CD4-positive, CD25-positive, alpha-beta regulatory T cell (primary cell): ENCODE results near the gene GFRAL. TPM values are rescaled to one million over a fixed set of nuclear protein-coding genes. Genes with fewer than 3 reads are reported as not detected.

Experiments
- ATAC-seq, 2 donors: fragments of 150-1000 bp; cut with Tn5 transposase; one replicate each; pipeline ENCODE4 v1.10.0; 2021; ENCODE audit warnings: low read depth in 2 of 2, moderate number of reproducible peaks in 2 of 2, moderate library complexity in 1 of 2
- DNase-seq, 3 donors: peaks; one replicate each; pipeline versions ENCODE4 v3.0.0 to v3.0.0-alpha.2; 2012 to 2022; ENCODE audit warnings: mixed read lengths in 1 of 3
- H3K27ac ChIP-seq: one replicate; pipeline ENCODE4 v1.7.0; 2013; ENCODE audit warnings: mild to moderate bottlenecking, low read length; ENCODE audit not compliant: insufficient read depth, poor library complexity, severe bottlenecking
- H3K27me3 ChIP-seq: one replicate; pipeline ENCODE4 v1.7.0; 2013; ENCODE audit warnings: low read length; ENCODE audit not compliant: control insufficient read depth, insufficient read depth
- H3K36me3 ChIP-seq: one replicate; pipeline ENCODE4 v1.7.0; 2013; ENCODE audit warnings: mild to moderate bottlenecking, low read length, moderate library complexity; ENCODE audit not compliant: control insufficient read depth, insufficient read depth
- H3K4me1 ChIP-seq: 2 replicates; pipeline ENCODE4 v1.7.0; 2013; ENCODE audit warnings: mild to moderate bottlenecking, low read length; ENCODE audit not compliant: insufficient read depth, control insufficient read depth, poor library complexity, severe bottlenecking
- H3K4me3 ChIP-seq: one replicate; pipeline ENCODE4 v1.7.0; 2013; ENCODE audit warnings: low read depth, mild to moderate bottlenecking, low read length, moderate library complexity
- H3K9me3 ChIP-seq, 2 experiments: 1 replicate in 1 of 2; 2 replicates in 1 of 2; pipeline ENCODE4 v1.7.0; 2013; ENCODE audit warnings: low read length in 2 of 2, mild to moderate bottlenecking in 1 of 2, moderate library complexity in 1 of 2; ENCODE audit not compliant: control insufficient read depth in 2 of 2
- H3K27ac Mint-ChIP-seq, 3 donors: one replicate each; pipeline ENCODE4 v1.8.0; 2020 to 2022; ENCODE audit warnings: mild to moderate bottlenecking in 3 of 3, mixed read lengths in 3 of 3, moderate library complexity in 2 of 3
- H3K27me3 Mint-ChIP-seq: one replicate; pipeline ENCODE4 v1.8.0; 2022; ENCODE audit warnings: mild to moderate bottlenecking, mixed read lengths
- H3K36me3 Mint-ChIP-seq: one replicate; pipeline ENCODE4 v1.8.0; 2020; ENCODE audit warnings: mixed read lengths
- H3K4me1 Mint-ChIP-seq, 4 donors: one replicate each; pipeline ENCODE4 v1.8.0; 2020 to 2022; ENCODE audit warnings: mixed read lengths in 4 of 4, mild to moderate bottlenecking in 1 of 4
- H3K4me3 Mint-ChIP-seq, 4 donors: one replicate each; pipeline ENCODE4 v1.8.0; 2020 to 2022; ENCODE audit warnings: mild to moderate bottlenecking in 4 of 4, mixed read lengths in 4 of 4, moderate library complexity in 3 of 4
- H3K9me3 Mint-ChIP-seq, 7 donors: one replicate each; pipeline ENCODE4 v1.8.0; 2020 to 2022; ENCODE audit warnings: mixed read lengths in 7 of 7, mild to moderate bottlenecking in 3 of 7, moderate library complexity in 2 of 7
- polyA plus RNA-seq, 4 donors: library from polyadenylated mRNA; unstranded; fragments of 300-500 nt; fragmentation: Illumina TruSeq; gene quantifications; one replicate each; pipeline ENCODE4 v1.2.3, GENCODE V29; 2021
- total RNA-seq: library from RNA; stranded (reverse); gene quantifications from one replicate; pipeline ENCODE4 v1.2.3, GENCODE V29; 2022

Gene GFRAL
- total and polyA plus RNA-seq, 5 donors from 2014 or later, result not detected

- DNase-seq (no peak), ATAC-seq (no peak)
- Mint-ChIP-seq H3K36me3 (no peaks in the 10 kb centered on the region), H3K9me3 (peaks cover 0 to 15% (median 6%) of the 10 kb centered on the region in 7 donors), H3K4me3 (no peak overlapping the region), H3K4me1 (no peaks in the 10 kb centered on the region), H3K27ac (no peak overlapping the region), H3K27me3 (no peaks in the 10 kb centered on the region)
- Histone ChIP-seq H3K4me3 (no peak overlapping the region), H3K9me3 (no peaks in the 10 kb centered on the region), H3K36me3 (no peaks in the 10 kb centered on the region), H3K27me3 (no peaks in the 10 kb centered on the region), H3K27ac (no peak overlapping the region), H3K4me1 (no peaks in the 10 kb centered on the region)
Observed at GRCh38 chr6:55433446-55434130, 106.3 kb downstream of the GFRAL start.

GRCh38 chr6:55437141-55437540 lies 109.9 kb downstream of the GFRAL start:
- Histone ChIP-seq H3K9me3 (no peaks in the 10 kb centered on the region), H3K36me3 (no peaks in the 10 kb centered on the region), H3K27me3 (no peaks in the 10 kb centered on the region), H3K4me1 (no peaks in the 10 kb centered on the region), H3K27ac (no peak overlapping the region), H3K4me3 (no peak overlapping the region)
- ATAC-seq, result no peak
- H3K27me3 Mint-ChIP-seq, result no peaks in the 10 kb centered on the region
- no peaks in the 10 kb centered on the region for H3K36me3 Mint-ChIP-seq
- H3K9me3 Mint-ChIP-seq, result peaks cover 0 to 15% (median 6%) of the 10 kb centered on the region in 7 donors
- DNase-seq, result no peak
- H3K4me1 Mint-ChIP-seq, result no peaks in the 10 kb centered on the region
- no peak overlapping the region for H3K27ac Mint-ChIP-seq
- no peak overlapping the region for H3K4me3 Mint-ChIP-seq

DNA sequence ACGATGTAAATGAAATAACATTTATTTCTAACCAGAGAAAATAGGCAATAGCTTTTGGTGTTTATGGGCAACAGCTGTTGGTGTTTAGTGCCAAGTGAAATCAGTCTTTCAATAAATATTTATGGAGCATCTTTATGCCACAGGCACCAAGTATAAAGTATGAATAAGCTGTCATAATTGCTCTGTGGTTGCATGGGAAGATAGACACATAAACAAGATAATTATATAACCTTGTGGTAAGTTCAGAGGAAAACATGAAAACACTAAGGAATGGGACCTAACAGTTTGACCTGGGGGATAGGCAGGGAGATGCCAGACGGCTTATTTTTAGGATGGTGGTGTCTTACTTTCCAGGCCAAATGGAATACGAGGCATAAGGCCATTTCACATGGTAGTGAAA lies 110.9 kb downstream of the GFRAL start:
- H3K9me3 ChIP-seq, result no peaks in the 10 kb centered on the region
- H3K4me3 ChIP-seq, result no peak overlapping the region
- H3K4me1 ChIP-seq, result no peaks in the 10 kb centered on the region
- no peak overlapping the region for H3K27ac ChIP-seq
- H3K27me3 ChIP-seq, result no peaks in the 10 kb centered on the region
- H3K4me3 Mint-ChIP-seq, result no peak overlapping the region
- H3K27ac Mint-ChIP-seq, result no peak overlapping the region
- H3K36me3 ChIP-seq, result no peaks in the 10 kb centered on the region
- H3K27me3 Mint-ChIP-seq, result no peaks in the 10 kb centered on the region
- ATAC-seq (no peak), DNase-seq (no peak)
- H3K9me3 Mint-ChIP-seq, result peaks cover 0 to 23% (median 6%) of the 10 kb centered on the region in 7 donors
- H3K4me1 Mint-ChIP-seq, result no peaks in the 10 kb centered on the region
- H3K36me3 Mint-ChIP-seq, result no peaks in the 10 kb centered on the region

DNA sequence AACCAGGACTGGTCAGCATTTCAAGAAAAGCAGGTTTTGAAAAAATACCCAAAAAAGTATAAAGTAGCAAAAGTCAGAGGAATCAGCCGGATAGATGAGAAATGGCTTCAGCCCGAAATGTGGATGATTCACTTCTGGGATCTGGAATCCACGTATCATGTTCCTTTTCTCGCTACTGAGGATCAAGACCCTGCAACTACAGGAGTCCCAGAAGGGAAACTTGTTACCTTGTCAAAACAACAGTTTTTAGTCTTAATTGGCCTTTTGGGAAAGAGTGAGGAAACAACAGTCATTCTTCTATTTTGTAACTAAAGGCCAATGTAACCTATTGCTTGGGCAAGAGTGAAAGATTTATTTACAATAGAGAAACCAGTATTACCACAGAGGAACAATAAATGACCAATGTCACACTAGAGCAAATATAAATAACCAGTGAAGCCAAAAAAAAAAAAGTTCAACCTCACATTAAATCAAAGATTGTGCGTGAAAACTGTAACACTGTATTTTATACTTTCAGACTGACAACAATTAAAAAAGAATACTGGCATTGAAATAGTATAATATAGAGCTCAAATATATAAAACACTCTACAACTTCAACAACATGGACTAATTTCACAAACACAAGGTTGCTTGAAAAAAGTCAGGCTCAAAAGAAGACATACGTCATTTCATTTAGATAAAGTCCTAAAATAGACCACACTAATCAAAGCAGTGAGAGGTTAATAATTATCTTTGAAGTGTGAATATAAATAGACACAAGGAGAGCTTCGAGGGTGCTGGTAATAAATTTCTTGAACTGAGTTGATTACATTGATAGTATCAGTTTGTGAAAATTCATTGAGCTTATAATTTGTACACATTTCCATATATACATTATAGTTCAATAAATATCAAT lies 116.2 kb downstream of the GFRAL start:
- DNase-seq, result no peak
- Histone ChIP-seq H3K4me3 (no peak overlapping the region), H3K36me3 (no peaks in the 10 kb centered on the region), H3K27me3 (no peaks in the 10 kb centered on the region), H3K4me1 (no peaks in the 10 kb centered on the region), H3K27ac (no peak overlapping the region), H3K9me3 (no peaks in the 10 kb centered on the region)
- no peaks in the 10 kb centered on the region for H3K27me3 Mint-ChIP-seq
- H3K9me3 Mint-ChIP-seq, result peaks cover 0 to 10% (median 3%) of the 10 kb centered on the region in 7 donors
- no peak overlapping the region for H3K27ac Mint-ChIP-seq
- no peak for ATAC-seq
- H3K36me3 Mint-ChIP-seq, result no peaks in the 10 kb centered on the region
- H3K4me1 Mint-ChIP-seq, result no peaks in the 10 kb centered on the region
- H3K4me3 Mint-ChIP-seq, result no peak overlapping the region

- no peaks in the 10 kb centered on the region for H3K4me1 ChIP-seq
- ATAC-seq (no peak), DNase-seq (peak in 1 of 3 donors; percentile 0)
- H3K4me3 ChIP-seq, result no peak overlapping the region
- H3K36me3 Mint-ChIP-seq, result no peaks in the 10 kb centered on the region
- H3K9me3 Mint-ChIP-seq, result peaks cover 0 to 18% (median 4%) of the 10 kb centered on the region in 7 donors
- H3K27ac Mint-ChIP-seq, result no peak overlapping the region
- H3K4me3 Mint-ChIP-seq, result no peak overlapping the region
- H3K9me3 ChIP-seq, result no peaks in the 10 kb centered on the region
- H3K36me3 ChIP-seq, result no peaks in the 10 kb centered on the region
- no peaks in the 10 kb centered on the region for H3K4me1 Mint-ChIP-seq
- H3K27me3 Mint-ChIP-seq, result no peaks in the 10 kb centered on the region
- no peak overlapping the region for H3K27ac ChIP-seq
- H3K27me3 ChIP-seq, result no peaks in the 10 kb centered on the region
Observed at GRCh38 chr6:55445648-55446204, 118.5 kb downstream of the GFRAL start.

GRCh38 chr6:55447891-55448290 lies 120.6 kb downstream of the GFRAL start:
- H3K4me1 ChIP-seq, result no peaks in the 10 kb centered on the region
- no peak overlapping the region for H3K27ac Mint-ChIP-seq
- no peak overlapping the region for H3K4me3 Mint-ChIP-seq
- H3K36me3 ChIP-seq, result no peaks in the 10 kb centered on the region
- DNase-seq (no peak), ATAC-seq (no peak)
- H3K4me1 Mint-ChIP-seq, result no peaks in the 10 kb centered on the region
- H3K27ac ChIP-seq, result no peak overlapping the region
- no peaks in the 10 kb centered on the region for H3K9me3 ChIP-seq
- no peak overlapping the region for H3K4me3 ChIP-seq
- H3K9me3 Mint-ChIP-seq, result peaks cover 0 to 18% (median 4%) of the 10 kb centered on the region in 7 donors
- no peaks in the 10 kb centered on the region for H3K27me3 Mint-ChIP-seq
- no peaks in the 10 kb centered on the region for H3K36me3 Mint-ChIP-seq
- H3K27me3 ChIP-seq, result no peaks in the 10 kb centered on the region

DNA sequence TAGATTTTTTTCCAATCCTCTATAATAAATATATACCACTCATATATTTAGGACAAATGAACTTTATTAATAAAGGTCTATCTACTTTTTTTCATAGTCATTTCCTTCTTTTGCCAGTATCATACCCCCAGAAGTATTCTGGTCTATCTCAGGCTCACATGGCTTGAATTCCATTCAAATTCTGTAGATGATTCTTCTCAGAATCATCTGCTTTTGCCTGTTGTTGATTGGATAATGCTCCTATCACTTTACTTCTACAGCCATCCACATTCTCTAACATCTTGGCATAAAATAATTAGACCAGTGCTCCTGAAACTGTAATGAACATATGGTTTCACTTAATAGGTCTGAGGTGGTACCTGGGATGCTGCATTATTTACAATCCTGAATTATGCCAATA lies 121.2 kb downstream of the GFRAL start:
- Histone ChIP-seq H3K9me3 (no peaks in the 10 kb centered on the region), H3K27me3 (no peaks in the 10 kb centered on the region), H3K4me1 (no peaks in the 10 kb centered on the region), H3K4me3 (no peak overlapping the region), H3K27ac (no peak overlapping the region), H3K36me3 (no peaks in the 10 kb centered on the region)
- Mint-ChIP-seq H3K36me3 (no peaks in the 10 kb centered on the region), H3K9me3 (peaks cover 0 to 18% (median 4%) of the 10 kb centered on the region in 7 donors), H3K27ac (no peak overlapping the region), H3K27me3 (no peaks in the 10 kb centered on the region), H3K4me3 (no peak overlapping the region), H3K4me1 (no peaks in the 10 kb centered on the region)
- ATAC-seq (no peak), DNase-seq (no peak)
